ENCODE data around the gene CYP2F1. TPM values are rescaled to one million over a fixed set of nuclear protein-coding genes. Genes with fewer than 3 reads are reported as not detected.
"Not testable (repeated sequence)": the region's sequence is repeated elsewhere in the genome, so short reads cannot be mapped to it uniquely, and the experiment has no call there.

The CYP2F1 gene
- total RNA-seq (2014; rRNA removed; shearing (Covaris generic)), result not detected in 2 replicates
- polyA plus RNA-seq (2015; cell fraction: cytosol; rRNA removed), result not detected in 2 replicates
- polyA plus RNA-seq (2015; cell fraction: nucleus; rRNA removed), result not detected in 2 replicates

- no peak for DNase-seq (ENCODE audit: low read depth)
Measured at GRCh38 chr19:41114132-41114531, at the start of gene CYP2F1. TSS of gene CYP2F1 (plus strand) at chr19:41114432. CDS start at chr19:41116189, 1,757 bp downstream.

- DNase-seq (ENCODE audit: low read depth), result peak; percentile 55
Measured at GRCh38 chr19:41064974-41065569, 49.2 kb upstream of the CYP2F1 start.

GRCh38 chr19:41076286-41076685, 37.9 kb upstream of the CYP2F1 start:
- no peak for DNase-seq (ENCODE audit: low read depth)

- peak; percentile 18 for DNase-seq (ENCODE audit: low read depth)
Measured at GRCh38 chr19:41083516-41083915, 30.7 kb upstream of the CYP2F1 start.

GRCh38 chr19:41085748-41086415, 28.4 kb upstream of the CYP2F1 start:
- DNase-seq (ENCODE audit: low read depth), result no peak

- no peak for DNase-seq (ENCODE audit: low read depth)
Measured at GRCh38 chr19:41088151-41088550, 26.1 kb upstream of the CYP2F1 start, which contains the start of gene CYP2A13. TSS of gene CYP2A13 (plus strand) at chr19:41088451. CDS start at chr19:41088472, 21 bp downstream.

GRCh38 chr19:41089959-41090358, 24.3 kb upstream of the CYP2F1 start:
- DNase-seq (ENCODE audit: low read depth), result no peak

- DNase-seq (ENCODE audit: low read depth), result no peak
Measured at GRCh38 chr19:41095703-41096102, 18.5 kb upstream of the CYP2F1 start.

GRCh38 chr19:41096353-41096752, 17.9 kb upstream of the CYP2F1 start:
- no peak for DNase-seq (ENCODE audit: low read depth)

GRCh38 chr19:41097302-41097701, 16.9 kb upstream of the CYP2F1 start:
- DNase-seq (ENCODE audit: low read depth), result no peak

GRCh38 chr19:41098762-41099161, 15.5 kb upstream of the CYP2F1 start:
- DNase-seq (ENCODE audit: low read depth), result no peak

- DNase-seq (ENCODE audit: low read depth), result not testable (repeated sequence)
Measured at GRCh38 chr19:41102210-41102609, 12.0 kb upstream of the CYP2F1 start.

GRCh38 chr19:41106177-41106576, 8.1 kb upstream of the CYP2F1 start:
- DNase-seq (ENCODE audit: low read depth), result no peak

- DNase-seq (ENCODE audit: low read depth), result no peak
Measured at GRCh38 chr19:41111296-41111695, 2.9 kb upstream of the CYP2F1 start.

- no peak for DNase-seq (ENCODE audit: low read depth)
Measured at GRCh38 chr19:41111750-41112295, 2.4 kb upstream of the CYP2F1 start.

GRCh38 chr19:41112728-41113290, 1.4 kb upstream of the CYP2F1 start:
- no peak for DNase-seq (ENCODE audit: low read depth)

GRCh38 chr19:41116261-41116660, 2.0 kb downstream of the CYP2F1 start:
- no peak for DNase-seq (ENCODE audit: low read depth)

GRCh38 chr19:41120929-41121911, 7.0 kb downstream of the CYP2F1 start:
- DNase-seq (ENCODE audit: low read depth), result not testable (repeated sequence)

- not testable (repeated sequence) for DNase-seq (ENCODE audit: low read depth)
Measured at GRCh38 chr19:41122846-41123245, 8.6 kb downstream of the CYP2F1 start.

- no peak for DNase-seq (ENCODE audit: low read depth)
Measured at GRCh38 chr19:41123716-41124294, 9.6 kb downstream of the CYP2F1 start.

All from HT1080 (cell line).